ENCODE results near the gene MTCH1.
"Not testable (repeated sequence)": the region's sequence is repeated elsewhere in the genome, so short reads cannot be mapped to it uniquely, and the experiment has no call there.

Gene MTCH1

DNA sequence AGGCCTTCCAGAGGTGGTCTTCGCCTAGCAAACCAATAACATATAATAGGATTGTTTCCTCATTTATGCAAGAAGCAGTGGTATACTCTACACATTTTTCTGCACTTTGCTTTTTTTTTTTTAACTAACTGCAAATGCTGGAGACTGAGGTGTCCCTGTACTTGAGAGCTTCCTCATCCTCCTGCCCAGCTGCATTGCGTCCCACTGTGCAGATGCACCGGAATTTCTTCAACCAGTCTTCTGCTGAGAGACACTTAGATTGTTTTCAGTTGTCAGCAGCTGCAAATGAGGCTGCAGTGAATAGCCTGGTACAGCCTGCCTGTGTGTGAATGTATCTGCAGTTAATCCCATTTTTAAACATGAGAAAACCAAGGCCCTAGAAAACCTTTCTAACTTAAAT is 31.0 kb upstream of the MTCH1 start:
- DNase-seq, result no peak

DNA sequence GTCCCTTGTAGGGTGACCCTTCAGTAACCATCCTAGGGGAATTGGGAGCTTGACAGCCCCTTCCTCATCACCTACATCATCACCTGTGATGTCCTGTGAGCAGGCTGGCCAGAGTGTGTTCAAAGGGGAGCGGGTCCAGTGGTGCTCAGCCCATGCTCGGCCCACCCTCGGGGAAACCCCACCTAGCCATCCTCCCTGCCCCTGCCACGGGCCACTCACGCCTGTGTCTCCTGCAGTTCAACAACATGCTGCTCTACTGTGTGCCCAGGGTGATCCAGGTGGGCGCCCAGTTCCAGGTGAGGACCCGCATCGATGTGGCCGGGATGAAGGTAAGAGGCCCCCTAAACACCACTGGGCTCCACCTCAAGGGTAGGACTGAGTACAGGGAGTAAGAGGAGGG is 29.5 kb upstream of the MTCH1 start:
- no peak for DNase-seq

DNA sequence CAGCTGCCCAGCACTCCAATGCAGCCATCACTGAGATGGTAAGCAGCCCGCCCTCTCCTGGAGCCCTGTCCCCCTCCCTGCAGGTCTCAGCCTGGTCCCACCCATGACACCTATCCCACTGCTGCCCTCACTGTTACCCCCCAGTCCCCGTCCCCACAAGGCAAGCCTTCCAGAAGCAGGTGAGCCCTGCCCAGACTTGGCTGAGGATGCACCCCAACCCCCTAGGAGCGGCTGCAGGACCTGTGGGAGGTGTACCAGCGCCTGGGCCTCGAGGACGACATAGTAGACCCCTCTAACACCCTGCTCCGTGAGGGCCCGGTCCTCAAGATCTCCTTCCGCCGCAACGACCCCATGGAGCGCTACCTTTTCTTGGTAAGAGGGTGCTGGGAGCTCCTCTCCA is 28.7 kb upstream of the MTCH1 start:
- DNase-seq, result no peak

DNA sequence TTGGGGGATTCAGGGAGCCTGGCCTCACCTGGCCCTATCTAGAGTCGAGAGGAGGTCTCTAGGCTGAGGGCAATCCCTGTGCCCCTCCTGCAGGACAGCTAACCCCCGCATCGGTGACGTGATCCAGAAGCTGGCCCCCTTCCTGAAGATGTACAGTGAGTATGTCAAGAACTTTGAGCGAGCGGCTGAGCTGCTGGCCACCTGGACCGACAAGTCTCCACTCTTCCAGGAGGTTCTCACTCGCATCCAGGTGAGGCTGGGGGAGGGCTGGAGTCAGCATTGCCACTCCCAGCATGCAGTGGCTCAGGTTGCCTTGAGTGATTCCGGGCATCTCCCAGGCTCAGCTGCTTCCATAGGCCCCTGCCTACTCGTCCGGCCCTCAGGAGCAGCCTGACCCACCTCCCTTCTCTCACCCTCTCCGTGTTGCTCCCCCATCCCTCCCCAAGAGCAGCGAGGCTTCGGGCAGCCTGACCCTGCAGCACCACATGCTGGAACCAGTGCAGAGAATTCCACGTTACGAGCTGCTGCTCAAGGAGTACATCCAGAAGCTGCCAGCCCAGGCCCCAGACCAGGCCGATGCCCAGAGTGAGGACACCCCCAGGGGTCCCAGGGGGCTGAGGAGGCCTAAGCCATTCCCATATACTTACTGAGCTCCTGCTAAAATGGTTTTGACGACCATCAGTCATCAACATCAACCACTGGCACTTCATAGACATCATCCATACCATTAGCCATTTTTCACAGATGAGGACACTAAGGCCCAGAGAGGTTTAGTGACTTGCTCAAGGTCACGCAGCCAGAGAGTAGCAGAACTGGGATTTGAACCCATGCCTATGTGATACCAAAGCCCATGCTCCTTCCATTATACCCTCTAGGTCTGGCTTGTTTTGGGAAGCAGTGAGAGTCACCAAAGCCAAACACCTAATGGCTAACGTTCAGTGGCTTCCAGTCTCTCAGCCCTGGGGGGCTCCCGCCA is 27.8 kb upstream of the MTCH1 start:
- no peak for DNase-seq

DNA sequence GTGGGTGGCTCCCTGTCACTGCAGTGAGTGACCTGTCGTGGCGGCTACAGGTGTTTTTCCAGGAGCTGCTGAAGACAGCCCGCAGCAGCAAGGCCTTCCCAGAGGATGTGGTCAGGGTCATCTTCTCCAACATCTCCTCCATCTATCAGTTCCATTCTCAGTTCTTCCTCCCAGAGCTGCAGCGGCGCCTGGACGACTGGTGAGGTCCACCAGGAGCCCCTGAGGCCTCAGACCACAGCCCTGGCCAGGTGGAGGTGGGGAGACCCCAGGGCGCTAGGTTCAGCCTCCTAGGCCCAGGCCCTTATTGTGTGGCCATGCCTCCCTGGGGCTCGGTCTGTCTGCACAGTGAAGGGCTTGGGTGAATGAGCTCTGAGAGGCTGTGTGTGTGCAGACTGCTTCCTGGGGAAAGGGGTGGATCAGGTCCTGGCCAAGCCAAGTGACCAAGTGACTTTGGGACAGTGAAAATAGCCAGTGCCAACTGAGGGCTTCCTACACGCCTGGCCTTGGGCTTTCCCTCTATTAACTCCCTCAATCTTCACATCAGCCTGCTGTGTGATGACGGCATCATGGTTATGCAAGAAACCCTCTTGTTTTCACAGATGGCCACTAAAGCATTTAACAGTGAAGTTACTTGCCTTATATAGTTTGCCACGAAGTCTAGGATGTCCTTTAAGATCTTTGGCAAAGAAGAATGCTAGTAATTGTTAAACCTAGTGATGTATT is 25.8 kb upstream of the MTCH1 start:
- DNase-seq, result no peak

DNA sequence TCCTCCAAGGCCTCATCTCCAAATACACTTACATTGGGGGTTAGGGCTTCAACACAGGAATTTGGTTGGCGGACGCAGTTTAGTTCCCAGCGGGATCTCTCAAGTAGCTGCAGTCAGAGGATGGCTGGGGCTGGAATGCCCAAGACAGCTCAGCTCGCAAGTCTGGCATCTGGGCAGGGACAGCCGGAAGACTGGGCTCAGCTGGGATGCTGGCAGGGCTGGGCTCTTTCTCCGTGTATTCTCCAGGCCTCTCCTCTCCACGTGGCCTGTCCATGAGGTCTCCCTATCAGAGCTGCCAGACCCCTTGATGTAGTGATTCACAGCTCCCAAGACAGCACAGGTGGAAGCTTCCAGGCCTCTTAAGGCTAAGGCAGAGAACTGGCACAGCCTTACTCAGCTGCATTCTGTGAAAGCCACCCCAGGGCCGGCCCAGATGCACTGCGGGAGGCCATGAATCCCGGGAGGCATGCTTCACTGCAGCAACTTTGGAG is 24.5 kb upstream of the MTCH1 start:
- no peak for DNase-seq

DNA sequence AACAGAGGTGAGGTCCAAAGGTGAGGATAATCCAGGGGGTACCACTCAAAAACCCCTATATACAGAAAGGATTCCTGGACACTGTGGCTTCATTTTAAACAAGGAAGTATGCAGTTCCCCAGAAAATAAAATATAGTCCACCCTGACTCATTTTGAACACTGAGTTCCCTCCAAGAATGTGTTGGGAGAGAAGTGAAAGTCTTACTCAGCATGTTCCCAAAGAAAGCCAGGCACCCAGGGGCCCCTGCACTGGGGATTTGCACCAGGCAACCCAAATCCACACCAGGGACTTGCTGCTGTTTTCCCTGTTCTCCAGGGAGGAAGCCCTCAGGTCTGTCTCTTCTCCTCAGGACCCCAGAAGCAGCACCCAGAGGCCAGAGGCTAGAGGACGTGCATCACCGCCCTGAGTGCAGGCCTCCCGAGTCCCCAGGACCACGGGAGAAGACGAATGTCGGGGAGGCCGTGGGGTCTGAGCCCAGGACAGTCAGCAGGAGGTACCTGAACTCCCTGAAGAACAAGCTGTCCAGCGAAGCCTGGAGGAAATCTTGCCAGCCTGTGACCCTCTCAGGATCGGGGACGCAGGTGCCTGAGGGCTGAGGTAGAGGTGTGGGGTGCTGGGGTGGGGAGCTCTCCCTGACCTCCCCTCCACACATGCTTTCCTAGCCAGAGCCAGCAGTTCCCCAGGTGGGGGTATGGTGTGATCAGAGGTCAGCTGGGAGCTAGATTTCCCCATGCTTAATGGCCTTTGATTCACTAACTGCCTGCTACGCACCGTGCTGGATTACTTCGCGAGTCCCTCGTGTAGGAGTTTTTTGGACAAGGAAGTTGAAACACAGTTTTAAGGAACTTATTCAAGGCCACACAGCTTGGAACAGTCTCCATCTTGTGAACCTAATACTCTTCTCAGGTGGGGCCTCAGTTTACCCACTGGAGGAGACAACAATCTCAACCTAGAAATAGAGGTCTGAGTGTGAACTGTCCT is 22.8 kb upstream of the MTCH1 start:
- no peak for DNase-seq

DNA sequence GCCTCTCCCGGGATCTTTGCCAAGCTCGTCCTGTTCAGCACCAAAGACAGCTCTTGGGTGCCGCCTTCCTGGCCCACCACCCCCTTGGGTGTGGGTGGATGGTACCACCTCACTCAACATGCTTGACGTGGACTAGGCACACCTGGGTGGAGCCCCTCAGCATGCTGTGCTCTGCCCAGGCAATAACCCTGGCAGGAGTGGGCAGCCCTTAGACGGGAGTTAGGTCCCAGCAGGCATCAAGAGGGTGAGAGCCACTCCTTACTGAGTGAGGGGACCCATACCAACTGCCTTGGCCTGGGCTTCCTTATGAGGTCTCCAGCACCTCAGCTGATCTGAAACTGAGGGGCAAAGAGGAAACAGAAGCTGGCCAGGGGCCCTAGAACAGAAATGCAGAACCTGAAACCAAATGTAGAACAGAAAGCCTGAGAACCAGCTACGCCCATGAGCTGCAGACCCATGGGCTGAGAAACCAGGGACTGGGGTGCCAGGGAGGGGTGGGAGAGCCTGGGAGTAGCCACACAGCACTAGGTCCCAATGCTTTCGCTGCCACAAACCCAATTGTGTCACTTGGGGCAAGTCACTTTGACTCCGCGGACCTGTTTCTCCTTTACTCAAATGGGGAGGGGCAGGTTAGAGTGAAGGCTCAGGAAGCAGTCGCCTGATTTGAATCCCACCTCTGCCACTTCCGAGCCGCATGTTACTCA is 21.5 kb upstream of the MTCH1 start:
- DNase-seq, result no peak

DNA sequence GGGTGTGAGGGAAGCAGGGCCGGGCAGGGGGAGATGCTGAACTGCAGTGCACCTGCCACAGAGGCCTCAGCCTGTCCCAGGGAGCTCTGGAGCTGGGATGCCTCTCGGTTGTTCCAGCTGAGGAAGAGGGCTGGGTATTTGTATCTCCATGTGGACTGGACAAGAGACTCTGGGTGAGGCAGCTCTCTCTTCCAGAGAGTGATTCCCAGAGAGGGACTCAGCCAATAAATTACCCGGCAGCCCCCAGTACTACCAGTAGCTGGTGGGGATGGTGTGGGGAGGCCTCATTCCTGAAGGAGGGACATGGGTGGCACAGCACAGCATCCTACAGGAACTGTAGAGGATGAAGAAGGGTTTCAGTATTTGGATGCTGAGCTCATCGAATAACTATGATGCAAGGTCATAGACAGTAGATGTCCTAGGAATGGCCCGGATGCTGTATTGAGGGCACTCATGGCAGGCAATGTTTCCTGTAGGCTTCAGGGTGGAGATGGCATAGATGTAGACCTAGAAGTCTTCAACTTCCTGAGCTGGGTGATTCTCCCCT is 20.9 kb upstream of the MTCH1 start:
- DNase-seq, result no peak

DNA sequence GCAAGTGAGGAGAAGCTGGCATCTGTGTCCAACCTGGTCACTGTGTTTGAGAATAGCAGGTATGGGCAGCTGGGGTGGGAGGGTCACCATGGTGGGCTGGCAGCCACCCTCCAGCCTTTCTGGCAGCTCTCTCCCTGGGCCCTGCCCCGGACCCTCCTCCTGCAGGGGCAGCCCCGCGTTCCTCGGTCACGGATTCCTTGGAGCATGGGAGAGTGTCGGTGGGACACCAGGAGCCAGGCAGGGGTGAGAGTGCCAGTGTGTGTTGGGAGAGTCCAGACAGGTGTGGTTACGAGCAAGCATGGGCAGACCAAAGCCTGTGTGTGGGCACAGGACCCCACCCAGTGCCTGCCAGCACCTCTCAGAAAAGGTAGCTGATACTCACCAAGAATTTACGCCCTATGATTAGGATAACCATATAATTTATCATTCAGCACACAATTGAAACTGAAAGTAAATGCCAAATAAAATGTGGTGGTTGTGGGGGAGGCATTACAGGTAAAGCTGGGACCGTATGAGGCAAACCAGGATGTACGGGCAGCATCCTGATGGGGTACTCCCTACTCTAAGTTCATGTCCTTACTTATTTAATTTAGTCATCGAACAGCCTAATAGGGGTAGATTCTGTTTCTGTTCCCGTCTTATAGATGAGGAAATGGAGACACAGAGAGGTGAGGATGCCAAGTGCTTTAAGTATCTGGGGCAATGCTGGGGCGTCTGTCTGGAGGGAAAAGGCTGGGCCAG is 20.0 kb upstream of the MTCH1 start:
- DNase-seq, result no peak

DNA sequence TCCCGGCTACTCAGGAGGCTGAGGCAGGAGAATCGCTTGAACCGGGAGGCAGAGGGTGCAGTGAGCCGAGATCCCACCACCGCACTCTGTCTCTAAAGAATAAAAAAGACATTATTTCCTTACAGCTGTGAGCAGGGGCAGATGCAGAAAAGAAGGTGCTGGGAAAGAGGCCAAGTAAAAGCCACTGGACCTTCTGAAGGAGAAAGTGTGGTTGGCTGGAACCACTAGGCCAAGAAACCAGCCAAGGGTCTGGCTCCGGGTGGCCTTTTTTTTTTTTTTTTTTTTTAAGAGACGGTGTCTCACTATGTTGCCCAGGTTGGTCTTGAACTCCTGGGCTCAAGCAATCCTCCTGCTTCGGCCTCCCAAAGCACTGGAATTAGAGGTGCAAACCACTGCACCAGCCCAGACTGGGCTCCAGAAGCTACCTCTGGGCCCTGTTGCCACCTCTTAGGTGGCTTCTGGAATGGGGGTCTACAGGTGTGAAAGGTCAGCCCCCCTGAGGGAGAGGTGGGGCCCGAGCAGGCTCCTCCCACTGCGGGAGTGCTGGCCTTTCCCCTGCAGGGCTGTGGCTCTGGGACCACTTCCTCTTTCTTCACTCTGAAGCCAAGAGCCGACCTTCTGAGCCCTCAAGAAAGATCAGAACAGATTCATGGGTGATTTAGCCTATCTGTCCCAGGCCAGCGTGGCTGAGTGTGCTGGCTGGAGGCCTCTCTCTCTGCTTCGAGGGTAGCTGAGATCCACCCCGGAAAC is 19.2 kb upstream of the MTCH1 start, which contains the start of gene FGD2:
Gene FGD2 (plus strand): TSS at position 595 of the 750 bp plus-strand sequence. CDS start 163 bp downstream, outside the sequence.
- no peak for DNase-seq

DNA sequence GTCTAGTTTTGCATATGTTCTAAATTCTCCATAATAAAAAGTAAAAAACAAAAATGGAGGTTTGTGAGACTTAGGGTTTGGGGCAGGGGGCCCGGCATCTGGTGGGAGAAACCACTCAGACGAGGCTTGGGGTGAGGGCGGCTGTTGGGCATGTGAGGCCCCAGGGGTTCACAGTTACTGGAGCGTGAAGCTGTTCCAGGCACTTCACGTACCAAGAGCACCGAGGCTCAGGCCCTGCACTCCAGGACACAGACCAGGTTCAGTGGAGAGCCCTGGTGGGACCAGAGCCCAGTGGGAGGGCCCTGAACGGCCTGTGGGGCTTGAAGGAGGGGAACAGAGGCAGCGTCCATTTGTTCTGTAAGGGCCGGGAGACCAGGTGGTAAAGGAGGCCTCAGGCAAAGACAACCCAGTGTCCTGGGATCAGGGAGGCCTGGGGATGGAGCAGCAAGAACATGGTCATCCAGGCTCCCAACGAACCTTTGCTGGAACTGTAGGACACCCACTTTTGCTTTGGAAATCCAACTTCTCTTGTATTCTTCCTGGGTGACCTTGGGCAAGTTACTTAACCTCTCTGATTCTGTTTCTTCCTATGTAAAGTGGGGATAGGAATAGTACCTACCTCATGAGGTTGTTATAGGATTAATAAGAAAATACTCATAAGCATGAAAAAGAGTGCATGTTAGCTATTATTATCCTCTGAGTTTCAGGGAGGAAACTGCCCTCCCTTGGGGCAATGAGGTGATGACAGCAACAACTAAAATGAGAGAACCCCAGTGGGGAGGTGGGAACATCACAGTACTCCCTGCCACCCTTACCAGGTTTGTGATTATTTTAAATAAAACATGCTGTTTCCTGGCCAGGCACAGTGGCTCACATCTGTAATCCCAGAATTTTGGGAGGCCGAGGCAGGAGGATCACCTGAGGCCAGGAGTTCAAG is 18.3 kb upstream of the MTCH1 start:
- DNase-seq, result no peak

DNA sequence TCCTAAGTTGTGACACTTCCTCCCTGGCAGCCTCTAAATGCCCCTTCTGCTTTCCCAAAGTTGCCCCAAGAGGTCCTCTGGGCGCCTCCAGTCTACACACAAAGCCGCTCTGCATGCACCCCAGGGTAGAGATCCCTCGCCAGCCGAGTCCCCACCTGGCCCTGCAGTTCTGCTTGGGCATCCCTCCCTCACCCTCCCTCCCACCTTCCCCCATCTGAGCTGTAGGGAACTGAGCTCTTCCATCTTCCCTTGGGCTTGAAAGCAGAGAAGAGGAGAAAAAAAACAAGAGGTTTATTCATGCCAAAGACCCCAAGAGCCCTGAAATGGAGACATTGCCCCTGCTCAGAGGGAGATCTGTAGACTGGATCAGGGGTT is 13.7 kb upstream of the MTCH1 start:
- DNase-seq, result no peak

DNA sequence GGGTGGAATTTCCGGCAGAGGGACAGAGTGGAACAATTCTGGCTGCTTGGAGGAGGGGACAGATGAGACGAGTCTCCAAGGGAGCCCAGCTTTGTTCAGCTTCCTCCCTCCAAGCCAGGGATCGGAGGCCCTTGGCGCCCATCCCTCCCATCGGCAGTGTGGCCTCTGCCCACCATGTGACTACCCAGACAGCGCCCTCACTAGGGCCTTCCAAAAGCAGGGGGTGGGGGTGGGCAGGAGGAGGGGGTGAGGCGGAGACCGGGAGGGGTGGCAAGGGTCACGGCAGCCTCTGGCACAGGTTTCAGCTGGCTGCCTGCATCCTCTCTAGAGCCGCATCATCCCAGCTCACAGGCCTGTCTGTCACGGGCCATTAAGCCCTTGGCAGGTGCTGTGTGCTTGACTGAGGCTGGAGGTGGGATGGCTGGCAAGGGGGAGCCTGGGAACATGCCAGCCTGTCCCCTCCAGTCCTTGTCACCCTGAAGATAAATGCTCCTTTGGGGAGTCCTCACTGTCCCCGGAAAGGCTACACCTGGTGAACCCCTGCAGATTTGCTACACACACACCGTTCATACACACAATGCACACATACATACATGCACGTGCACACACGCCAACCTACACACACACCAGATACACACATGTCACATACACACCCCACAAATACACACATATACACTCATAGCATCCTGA is 13.2 kb upstream of the MTCH1 start:
- DNase-seq, result no peak

DNA sequence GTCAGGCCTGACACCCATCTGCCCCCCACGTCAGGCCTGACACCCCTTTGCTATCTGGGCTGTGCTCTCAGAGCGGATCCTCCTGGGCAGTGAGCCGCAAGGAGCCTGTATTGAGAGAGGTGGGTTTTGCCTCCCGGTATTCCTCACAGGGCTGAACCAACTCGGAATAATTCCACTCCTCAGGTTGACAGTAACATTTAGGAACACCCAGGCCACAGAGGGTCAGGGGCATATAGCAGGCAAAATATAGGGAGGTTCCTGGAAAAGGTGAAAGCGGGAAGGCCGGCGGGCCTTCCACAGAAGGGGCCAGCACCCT is 12.7 kb upstream of the MTCH1 start:
- no peak for DNase-seq

DNA sequence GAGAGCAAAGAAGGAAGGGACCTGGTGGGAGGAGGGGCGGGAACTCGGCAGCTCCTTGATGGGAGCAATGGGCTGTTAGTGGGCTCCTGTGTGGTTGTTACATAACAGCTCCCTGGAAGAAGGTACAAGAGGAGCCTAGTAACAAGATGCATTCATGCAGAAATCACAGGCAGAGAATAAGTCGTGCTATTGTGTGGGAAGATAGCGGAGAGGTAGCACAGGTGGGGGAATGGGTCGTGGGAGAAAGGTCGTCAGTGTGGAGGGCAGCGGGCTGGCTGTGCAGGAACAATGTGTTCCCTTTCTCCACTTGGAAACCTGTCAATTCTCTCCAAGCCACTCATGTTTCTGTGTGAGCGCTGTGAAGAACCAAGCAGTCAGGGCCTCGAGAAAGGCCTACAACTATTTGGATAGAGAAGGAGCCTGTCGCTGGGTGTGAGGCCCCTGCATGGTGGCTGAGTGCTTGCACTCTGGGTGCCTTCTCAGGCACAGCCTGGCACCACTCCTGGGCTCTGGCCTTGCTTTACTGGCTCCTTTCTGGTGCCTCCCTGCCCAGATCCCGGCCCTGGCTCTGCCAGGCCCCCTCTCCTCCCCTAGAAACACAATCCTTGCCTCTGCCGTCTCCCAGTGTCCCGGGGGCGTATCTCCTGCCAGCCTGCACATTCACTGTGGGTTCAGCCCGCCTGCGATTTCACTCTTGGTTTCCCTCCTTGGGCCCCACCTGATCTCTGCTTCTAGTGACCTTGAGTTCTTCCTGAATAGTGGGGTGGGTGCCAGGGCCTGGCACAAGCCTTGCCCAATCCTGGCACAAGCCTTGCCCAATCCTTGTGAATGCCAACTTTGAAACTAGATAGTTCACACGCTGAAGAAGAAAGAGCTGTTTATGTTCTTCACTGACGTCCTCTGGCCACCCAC is 12.1 kb upstream of the MTCH1 start:
- DNase-seq, result no peak

DNA sequence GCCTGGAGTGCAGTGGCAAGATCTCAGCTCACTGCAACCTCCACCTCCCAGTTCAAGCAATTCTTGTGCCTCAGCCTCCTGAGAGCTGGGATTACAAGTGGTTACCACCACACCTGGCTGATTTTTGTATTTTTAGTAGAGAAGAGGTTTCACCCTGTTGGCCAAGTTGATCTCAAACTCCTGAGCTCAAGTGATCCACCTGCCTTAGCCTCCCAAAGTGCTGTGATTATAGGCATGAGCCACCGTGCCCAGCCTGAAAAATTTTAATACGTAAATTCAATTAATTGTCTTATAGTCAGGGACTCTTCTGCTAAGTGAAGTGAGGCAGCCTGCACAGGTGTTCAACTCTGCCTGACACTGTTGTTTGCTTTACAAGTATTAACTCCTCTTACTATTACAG is 4.4 kb upstream of the MTCH1 start:
- not testable (repeated sequence) for DNase-seq
